NOMO-1 (cell line): ENCODE data around the gene CASP6.

Source experiments
- DNase-seq, 2 experiments: peaks; one replicate each; lab custom pipeline; 2025; ENCODE audit not compliant: unreplicated experiment in 2 of 2; lab: John Stamatoyannopoulos, UW

CASP6 gene

DNA sequence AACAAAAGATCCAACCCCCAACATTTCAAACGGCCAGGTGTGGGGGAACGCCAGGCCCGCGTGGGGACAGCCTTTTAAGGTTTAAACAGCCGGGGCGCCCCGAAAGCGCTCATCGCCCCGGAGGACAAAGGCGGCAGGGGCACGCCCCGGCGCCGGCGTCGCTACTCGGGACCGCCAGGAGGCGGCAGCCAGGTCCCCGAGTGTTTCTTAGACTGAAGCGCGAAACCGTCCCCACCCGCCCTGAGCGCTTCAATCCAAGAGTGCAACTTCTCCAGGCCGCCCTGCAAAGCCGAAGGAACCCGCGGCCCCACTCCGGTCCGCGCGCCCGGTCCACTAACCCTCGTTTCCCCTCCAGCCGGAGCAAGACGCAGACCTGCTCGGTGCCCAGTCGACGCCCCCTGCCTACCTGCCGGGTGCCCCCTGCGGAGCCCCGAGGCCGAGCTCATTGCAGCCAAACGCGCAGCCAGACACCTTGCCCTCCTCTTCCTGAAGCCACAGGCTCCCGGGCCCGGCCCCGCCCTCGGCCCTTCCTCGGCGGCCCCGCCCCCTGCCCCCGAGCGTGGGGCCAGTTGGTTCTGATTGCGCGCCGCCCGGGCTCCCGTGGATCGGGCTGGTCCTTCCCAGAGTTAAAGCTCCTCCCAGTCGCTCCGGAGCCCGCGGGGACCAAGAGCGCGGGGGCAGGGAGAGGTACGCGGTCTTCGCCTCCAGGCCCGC is at the start of gene CASP6:
Gene CASP6, minus strand, starts transcription at position 496 of the 714 bp plus-strand sequence. Its CDS starts 50 bp downstream, at position 446.
- DNase-seq, result peak; percentile 78 to 84

DNA sequence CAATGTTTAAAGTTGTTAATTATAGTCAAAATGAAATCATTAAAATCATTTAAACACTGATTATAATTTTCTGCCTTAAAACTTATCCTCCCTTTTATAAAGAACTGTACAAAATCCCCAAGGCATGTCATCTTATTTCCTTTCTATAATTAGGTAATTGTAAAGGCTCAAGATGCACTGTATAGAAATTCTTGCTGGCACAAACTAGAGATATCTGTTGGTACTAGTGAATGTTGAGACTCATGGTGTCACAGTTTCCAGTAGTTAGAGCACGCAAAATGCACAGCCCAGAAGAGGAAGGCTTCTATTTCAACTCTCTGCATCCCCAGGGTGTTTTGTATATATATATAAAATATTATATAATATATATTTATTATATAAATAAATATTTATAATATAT is 49.3 kb upstream of the CASP6 start:
- DNase-seq, result peak in 1 of 2 experiments; percentile 47

GRCh38 chr4:109751852-109752251 is 48.6 kb upstream of the CASP6 start:
- no peak for DNase-seq

DNA sequence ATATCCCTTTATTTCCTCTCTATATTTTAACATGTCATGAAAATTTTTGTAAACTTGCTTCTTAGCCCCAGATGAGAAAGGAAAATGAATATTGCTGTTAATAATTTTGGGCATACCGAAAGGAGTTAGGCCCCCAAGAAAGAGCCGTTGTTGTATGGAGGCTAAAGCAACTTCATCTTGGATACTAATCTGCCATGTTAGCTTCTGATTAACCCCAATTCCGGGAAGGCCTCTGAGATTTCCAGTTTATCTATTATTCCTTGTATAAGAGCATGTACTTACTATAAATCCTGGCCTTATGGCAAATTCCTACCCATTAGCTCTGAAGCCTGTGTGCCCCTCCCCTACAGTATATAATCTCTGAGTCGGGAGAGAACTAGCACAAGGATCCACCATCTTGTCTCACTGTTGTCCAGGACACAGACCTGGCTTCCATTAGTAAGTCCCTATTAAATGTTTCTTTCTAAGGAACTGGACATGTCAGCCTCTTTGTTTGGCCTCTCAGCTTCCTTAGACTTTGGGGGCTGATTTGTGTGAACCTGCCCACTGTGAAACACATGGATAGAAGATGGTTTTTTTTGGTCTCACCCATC is 47.5 kb upstream of the CASP6 start:
- DNase-seq, result no peak

GRCh38 chr4:109749388-109750082 is 46.3 kb upstream of the CASP6 start:
- no peak for DNase-seq

- no peak for DNase-seq
These were observed 44.9 kb upstream of the CASP6 start for GRCh38 chr4:109748114-109748513.

DNA sequence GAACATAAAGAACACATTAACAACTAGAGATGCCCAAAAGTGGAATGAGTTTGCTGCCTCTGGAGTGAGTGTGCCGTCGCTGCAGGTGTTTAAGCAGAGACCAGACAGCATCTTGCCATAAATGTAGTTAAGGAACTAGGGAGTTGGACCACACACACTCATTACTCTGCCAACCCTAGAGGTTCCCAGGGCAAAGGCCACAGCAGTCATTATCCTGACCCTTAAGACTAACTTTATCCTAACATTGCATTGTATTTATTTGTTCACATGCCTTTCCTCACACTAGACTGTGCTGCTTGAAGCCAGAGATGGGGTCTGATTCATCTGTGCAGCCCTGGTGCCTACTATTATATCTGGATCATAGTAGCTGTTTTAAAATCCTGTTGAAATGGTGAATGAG is 43.5 kb upstream of the CASP6 start:
- DNase-seq, result no peak

DNA sequence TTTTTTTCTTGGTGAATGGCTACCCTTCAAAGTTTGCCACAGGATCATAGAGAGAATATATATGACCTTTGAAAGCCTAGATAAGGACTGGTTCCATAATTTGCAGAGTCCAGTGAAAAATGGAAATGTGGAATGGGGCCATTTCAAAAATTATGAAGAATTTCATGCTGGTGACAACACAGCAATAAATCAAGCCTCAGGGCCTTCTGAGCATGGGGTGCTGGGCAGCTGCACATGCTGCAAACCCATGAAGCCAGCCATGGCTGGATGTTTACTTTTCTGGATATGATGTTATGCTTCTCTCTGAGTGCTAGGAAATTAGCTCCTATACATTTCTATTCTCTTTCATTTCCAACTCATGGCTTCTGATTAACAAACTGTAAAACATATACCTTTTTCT is 42.6 kb upstream of the CASP6 start:
- DNase-seq, result no peak

- no peak for DNase-seq
These were observed 36.3 kb upstream of the CASP6 start for GRCh38 chr4:109739547-109739946.

- DNase-seq, result no peak
These were observed 35.0 kb upstream of the CASP6 start for GRCh38 chr4:109738104-109738872.

GRCh38 chr4:109735566-109736365 is 32.5 kb upstream of the CASP6 start:
- DNase-seq, result no peak

- no peak for DNase-seq
These were observed 30.5 kb upstream of the CASP6 start for GRCh38 chr4:109733728-109734127.

GRCh38 chr4:109730619-109731545 is 27.6 kb upstream of the CASP6 start:
- no peak for DNase-seq

GRCh38 chr4:109729718-109730618 is 26.7 kb upstream of the CASP6 start, which contains the start of gene PLA2G12A:
Gene PLA2G12A, minus strand, starts transcription at chr4:109730070. Its CDS starts 261 bp downstream, at chr4:109729809.
- peak; percentile 38 to 55 for DNase-seq

DNA sequence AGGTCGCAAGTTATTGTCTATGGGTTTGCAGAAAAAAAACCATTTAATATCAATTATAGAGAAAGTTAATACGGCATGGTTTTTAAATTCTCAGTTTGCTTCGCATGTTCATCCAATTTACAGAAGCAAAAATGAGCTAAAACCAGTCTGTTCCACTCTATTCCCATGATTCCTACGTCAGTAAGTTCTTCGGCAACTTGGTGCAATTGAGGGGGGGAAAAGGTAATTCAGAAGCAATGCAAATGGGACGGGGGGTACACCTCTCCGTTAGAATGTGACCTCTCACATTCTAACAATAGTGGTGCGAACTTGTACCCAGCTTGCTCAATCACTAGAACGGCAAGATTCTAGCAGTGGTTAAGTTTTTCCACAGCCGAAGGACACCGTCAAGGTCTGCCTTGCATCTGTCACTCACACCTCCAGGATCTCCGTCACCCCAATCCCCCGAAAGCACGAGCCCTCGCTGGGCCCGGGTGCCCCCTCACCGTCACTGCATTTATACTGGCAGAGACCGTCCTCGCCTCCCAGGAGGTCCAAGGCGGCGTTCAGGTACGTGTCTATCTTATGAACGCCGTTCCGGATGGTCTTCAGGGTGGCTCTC is 26.0 kb upstream of the CASP6 start:
- peak in 1 of 2 experiments; percentile 47 for DNase-seq

DNA sequence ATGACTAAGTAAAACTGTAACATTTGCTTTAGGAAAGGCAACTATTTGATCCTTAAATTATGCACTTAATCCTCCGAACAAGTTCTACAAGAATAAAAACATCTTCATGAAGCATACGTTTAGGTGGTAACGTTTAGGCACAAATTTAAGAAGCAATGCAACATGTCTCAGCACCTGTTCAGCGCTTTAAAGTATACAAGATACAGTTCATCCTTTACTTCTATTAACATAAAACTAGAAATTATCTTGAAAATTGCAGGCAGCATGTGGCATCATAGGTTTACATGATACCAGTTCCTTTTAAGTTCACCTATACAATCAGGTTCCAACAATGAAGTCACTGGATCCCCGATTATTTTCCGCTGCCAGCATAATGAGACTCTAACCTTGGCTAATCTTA is 25.1 kb upstream of the CASP6 start:
- DNase-seq, result no peak

DNA sequence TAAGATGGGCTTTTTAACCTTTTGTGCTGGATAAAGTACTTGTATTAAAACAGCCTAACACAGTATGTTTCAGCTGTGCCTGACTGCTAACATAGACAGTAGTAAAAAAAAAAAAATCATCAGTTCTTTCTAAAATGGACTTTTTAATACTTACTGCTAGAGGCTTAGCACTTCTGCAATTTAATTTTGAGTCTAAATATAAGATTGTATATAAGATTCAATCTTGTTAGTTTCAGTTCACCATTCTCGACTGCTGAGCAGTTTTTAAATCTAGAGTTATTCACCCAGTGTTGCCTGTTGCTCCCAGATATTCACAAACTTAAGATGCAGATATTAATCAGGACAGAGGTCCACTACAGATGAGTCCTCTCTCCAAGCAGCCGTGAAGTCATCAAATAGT is 19.9 kb upstream of the CASP6 start:
- peak in 1 of 2 experiments; percentile 13 for DNase-seq

- DNase-seq, result no peak
These were observed 19.1 kb upstream of the CASP6 start for GRCh38 chr4:109722357-109722756.
